Measurements from ENCODE around the gene POLR2J. TPM values are rescaled to one million over a fixed set of nuclear protein-coding genes. Genes with fewer than 3 reads are reported as not detected.
"Not testable (repeated sequence)": the region's sequence is repeated elsewhere in the genome, so short reads cannot be mapped to it uniquely, and the experiment has no call there.

POLR2J gene
- total RNA-seq, 1 experiment from 2014 or later, result 66.9 TPM

DNA sequence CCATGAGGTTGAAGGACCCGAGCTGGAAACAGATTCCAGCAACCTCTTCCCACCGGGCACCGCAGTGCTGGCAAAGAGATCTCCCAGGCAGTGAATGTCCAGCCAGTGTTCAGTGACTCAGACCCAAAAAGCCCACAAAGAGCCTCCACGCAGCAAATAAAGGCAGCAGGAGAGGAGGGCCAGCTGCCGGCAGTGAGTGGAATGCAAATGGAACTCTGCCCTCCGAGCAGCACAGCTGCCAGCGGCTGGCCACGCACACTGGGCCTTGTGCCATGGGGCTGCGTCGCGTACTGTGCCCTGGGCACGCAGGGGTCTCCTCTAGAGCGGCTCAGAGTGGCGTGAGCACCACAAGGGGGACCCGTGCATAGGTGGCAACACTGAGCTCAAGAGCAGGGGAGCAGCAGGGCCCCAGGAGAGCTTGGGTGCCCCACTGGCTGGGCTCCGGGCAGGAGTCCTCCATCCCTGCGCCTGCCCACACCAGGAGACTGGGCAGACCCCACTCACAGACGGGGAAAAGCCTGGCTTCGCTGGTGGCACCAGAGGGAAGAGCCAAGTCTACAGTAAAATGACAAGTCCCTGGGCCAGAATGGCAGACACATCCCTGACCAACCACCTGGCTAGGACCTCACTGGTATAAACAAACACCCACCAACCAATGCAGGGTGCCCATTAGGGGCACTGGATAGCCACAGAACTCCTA is 3.8 kb downstream of the POLR2J start:
- DNase-seq; H3K4me3 ChIP-seq; H3K9me3 ChIP-seq (ENCODE audit: insufficient read depth, low read depth); intact Hi-C loops (cut with micrococcal nuclease; ENCODE audit: unreplicated experiment); H4K20me1 ChIP-seq (ENCODE audit: insufficient read depth); H3F3A ChIP-seq (ENCODE audit: insufficient read depth, low read depth); H2AFZ ChIP-seq; POLR2A ChIA-PET (ENCODE audit: unreplicated experiment); H3K4me1 ChIP-seq (replicated peaks; ENCODE audit: insufficient read depth); H3K27ac ChIP-seq; H3K9me2 ChIP-seq (ENCODE audit: insufficient read depth); CTCF ChIA-PET; BruUV-seq (replicated peaks); H3K36me3 ChIP-seq (ENCODE audit: low read depth); H3K4me2 ChIP-seq; H3K27me3 ChIP-seq (ENCODE audit: insufficient read depth, low read depth); H3K79me2 ChIP-seq (ENCODE audit: low read depth): not testable (repeated sequence)

DNA sequence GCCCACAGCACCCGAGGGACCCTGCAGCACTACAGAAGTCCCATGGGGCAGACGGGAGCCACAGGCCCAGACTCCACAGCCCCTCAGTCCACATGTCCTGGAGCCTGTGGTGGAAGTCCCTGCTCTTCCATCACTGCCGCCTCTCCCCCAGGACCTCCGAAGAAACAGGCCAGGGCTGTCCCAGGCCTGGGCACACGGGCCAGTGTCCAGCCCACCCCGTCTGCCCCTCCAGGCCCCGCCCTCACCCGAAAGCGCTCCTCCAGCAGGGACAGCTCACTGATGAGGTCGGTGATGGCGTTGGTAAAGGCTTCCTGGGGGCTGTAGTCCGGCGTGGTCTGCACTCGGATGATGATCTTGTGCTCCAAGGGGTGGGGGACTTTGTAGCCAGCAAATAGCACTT is 4.6 kb downstream of the POLR2J start:
- BruUV-seq (replicated peaks); H2AFZ ChIP-seq; H3K27me3 ChIP-seq (ENCODE audit: insufficient read depth, low read depth); intact Hi-C loops (cut with micrococcal nuclease; ENCODE audit: unreplicated experiment); H3K4me2 ChIP-seq; H3K4me3 ChIP-seq; H3K4me1 ChIP-seq (replicated peaks; ENCODE audit: insufficient read depth); H3K27ac ChIP-seq; POLR2A ChIA-PET (ENCODE audit: unreplicated experiment); H3F3A ChIP-seq (ENCODE audit: insufficient read depth, low read depth); H3K9me2 ChIP-seq (ENCODE audit: insufficient read depth); CTCF ChIA-PET; H3K9me3 ChIP-seq (ENCODE audit: insufficient read depth, low read depth); DNase-seq; H3K36me3 ChIP-seq (ENCODE audit: low read depth); H4K20me1 ChIP-seq (ENCODE audit: insufficient read depth); H3K79me2 ChIP-seq (ENCODE audit: low read depth): not testable (repeated sequence)

DNA sequence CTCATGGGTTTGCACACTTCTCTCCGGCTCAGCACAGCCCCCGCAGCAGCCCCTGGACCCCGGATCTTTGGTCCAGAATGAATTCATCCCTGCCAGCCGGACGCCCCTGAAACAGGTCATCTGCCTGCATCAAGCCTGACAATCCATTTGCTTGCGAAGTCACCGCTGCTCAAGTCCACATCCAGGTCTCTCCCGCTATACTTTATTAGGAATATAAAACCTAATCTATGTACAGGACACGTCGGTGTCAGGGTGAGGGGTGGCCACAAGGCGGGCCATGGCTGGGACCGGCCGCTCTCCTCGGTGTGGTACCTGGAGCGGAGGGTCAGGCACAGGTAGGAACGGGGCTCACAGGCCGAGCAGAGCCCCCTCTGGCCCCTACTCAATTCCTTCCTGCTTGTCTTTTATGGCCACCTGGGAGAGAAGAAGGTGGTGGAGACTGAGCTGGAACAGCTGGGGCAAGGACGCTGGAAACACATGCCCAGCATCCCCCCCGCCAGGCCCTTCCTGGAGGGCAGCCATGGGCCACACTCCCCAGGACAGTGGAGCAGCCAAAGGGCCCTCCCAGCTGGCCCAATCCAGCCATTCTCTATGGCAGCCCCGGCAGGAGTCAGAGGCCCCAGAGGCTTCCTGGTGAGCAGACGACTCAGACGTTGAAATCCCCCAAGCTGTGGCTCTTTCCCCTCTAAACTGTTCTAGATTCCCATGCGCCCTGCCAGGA is 5.3 kb downstream of the POLR2J start:
- ChIA-PET CTCF (no interaction called here), POLR2A (ENCODE audit: unreplicated experiment) (no interaction called here)
- H3K27me3 ChIP-seq (ENCODE audit: insufficient read depth, low read depth), result no peaks in the 10 kb centered on the region
- no peaks in the 10 kb centered on the region for H3K79me2 ChIP-seq (ENCODE audit: low read depth)
- no peaks in the 10 kb centered on the region for H3K4me1 ChIP-seq (replicated peaks; ENCODE audit: insufficient read depth)
- no peaks in the 10 kb centered on the region; the same call in 1 of the 2 replicates for H3F3A ChIP-seq (ENCODE audit: insufficient read depth, low read depth)
- TF ChIP-seq EZH2 (IDR thresholded peaks at IDR 0.05; ENCODE audit: low read depth), result no peak
- TF ChIP-seq, protein P1, sequence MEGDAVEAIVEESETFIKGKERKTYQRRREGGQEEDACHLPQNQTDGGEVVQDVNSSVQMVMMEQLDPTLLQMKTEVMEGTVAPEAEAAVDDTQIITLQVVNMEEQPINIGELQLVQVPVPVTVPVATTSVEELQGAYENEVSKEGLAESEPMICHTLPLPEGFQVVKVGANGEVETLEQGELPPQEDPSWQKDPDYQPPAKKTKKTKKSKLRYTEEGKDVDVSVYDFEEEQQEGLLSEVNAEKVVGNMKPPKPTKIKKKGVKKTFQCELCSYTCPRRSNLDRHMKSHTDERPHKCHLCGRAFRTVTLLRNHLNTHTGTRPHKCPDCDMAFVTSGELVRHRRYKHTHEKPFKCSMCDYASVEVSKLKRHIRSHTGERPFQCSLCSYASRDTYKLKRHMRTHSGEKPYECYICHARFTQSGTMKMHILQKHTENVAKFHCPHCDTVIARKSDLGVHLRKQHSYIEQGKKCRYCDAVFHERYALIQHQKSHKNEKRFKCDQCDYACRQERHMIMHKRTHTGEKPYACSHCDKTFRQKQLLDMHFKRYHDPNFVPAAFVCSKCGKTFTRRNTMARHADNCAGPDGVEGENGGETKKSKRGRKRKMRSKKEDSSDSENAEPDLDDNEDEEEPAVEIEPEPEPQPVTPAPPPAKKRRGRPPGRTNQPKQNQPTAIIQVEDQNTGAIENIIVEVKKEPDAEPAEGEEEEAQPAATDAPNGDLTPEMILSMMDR (conservative IDR thresholded peaks at IDR 0.05), result no peak
- H3K9me3 ChIP-seq (ENCODE audit: insufficient read depth, low read depth), result no peaks in the 10 kb centered on the region
- H3K4me2 ChIP-seq, result no peak overlapping the region
- no peak overlapping the region for H2AFZ ChIP-seq
- H3K36me3 ChIP-seq (ENCODE audit: low read depth), result no peaks in the 10 kb centered on the region
- no peak overlapping the region for H3K27ac ChIP-seq
- H3K9me2 ChIP-seq (ENCODE audit: insufficient read depth), result no peaks in the 10 kb centered on the region
- intact Hi-C loops (cut with micrococcal nuclease; ENCODE audit: unreplicated experiment), result no loop called here
- H3K4me3 ChIP-seq, result no peak overlapping the region
- BruUV-seq (replicated peaks), result no TSS peak
- no peak for DNase-seq
- no peaks in the 10 kb centered on the region for H4K20me1 ChIP-seq (ENCODE audit: insufficient read depth)

DNA sequence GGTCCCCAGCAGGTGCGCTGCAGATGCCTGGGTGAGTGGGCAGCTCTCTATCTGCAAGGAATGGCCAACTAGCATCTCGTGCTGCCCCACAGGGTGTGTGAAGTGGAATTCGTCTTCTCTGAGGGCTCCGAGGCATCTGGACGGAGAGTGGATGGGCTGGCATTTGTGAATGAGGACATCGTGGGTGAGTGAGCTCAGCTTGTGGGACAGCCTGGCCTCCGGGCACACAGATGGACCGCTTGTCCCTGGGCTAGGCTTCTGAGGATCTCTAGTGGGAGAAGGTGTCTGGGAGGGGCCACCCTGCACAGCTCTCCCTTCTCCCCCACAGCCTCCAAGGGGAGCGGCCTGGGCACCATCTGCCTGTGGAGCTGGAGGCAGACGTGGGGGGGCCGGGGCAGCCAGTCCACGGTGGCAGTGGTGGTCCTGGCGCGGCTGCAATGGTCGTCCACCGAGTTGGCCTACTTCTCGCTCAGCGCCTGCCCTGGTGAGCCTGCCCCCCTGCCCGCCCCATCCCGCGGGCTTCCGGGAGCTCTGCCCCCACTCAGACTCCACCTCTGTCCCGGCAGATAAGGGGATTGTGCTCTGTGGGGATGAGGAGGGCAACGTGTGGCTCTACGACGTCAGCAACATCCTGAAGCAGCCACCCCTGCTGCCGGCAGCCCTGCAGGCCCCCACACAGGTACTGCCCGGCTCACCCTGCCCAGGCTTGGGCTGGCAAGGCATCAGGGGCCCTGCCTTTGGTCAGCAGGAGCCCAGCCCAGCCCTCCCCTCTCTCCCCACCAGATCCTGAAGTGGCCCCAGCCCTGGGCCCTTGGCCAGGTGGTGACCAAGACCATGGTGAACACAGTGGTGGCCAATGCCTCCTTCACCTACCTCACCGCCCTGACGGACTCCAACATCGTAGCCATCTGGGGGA is 6.3 kb downstream of the POLR2J start:
- Histone ChIP-seq H3K4me2 (no peak overlapping the region), H3K36me3 (ENCODE audit: low read depth) (no peaks in the 10 kb centered on the region), H3F3A (ENCODE audit: insufficient read depth, low read depth) (no peaks in the 10 kb centered on the region; the same call in 1 of the 2 replicates), H4K20me1 (ENCODE audit: insufficient read depth) (no peaks in the 10 kb centered on the region), H3K9me2 (ENCODE audit: insufficient read depth) (no peaks in the 10 kb centered on the region), H2AFZ (no peak overlapping the region), H3K79me2 (ENCODE audit: low read depth) (no peaks in the 10 kb centered on the region), H3K9me3 (ENCODE audit: insufficient read depth, low read depth) (no peaks in the 10 kb centered on the region), H3K27ac (no peak overlapping the region), H3K4me1 (replicated peaks; ENCODE audit: insufficient read depth) (no peaks in the 10 kb centered on the region), H3K4me3 (no peak overlapping the region), H3K27me3 (ENCODE audit: insufficient read depth, low read depth) (no peaks in the 10 kb centered on the region)
- ChIA-PET CTCF (no interaction called here), POLR2A (ENCODE audit: unreplicated experiment) (no interaction called here)
- intact Hi-C loops (cut with micrococcal nuclease; ENCODE audit: unreplicated experiment), result no loop called here
- DNase-seq, result no peak
- no TSS peak for BruUV-seq (replicated peaks)
- TF ChIP-seq EZH2 (IDR thresholded peaks at IDR 0.05; ENCODE audit: low read depth), result no peak
- TF ChIP-seq, protein P1 (conservative IDR thresholded peaks at IDR 0.05), result no peak
